Measurements from ENCODE around the gene SGCD.

- TF ChIP-seq CTCF (IDR thresholded peaks at IDR 0.05) (no peak), POLR2A (IDR thresholded peaks at IDR 0.05) (no peak)
These were observed 80.3 kb downstream of the SGCD start for GRCh38 chr5:156407251-156407650.

Data from heart left ventricle (tissue), 13 donors.